Measurements from ENCODE around the gene MIER3.
"Not testable (repeated sequence)": the region's sequence is repeated elsewhere in the genome, so short reads cannot be mapped to it uniquely, and the experiment has no call there.

GRCh38 chr5:56979526-56979925 lies 27.6 kb upstream of the MIER3 start:
- TF ChIP-seq RUNX1 (IDR thresholded peaks at IDR 0.05; ENCODE audit: low read depth); POLR2H (tag; IDR thresholded peaks at IDR 0.05; ENCODE audit: low read depth); ZNF146 (CRISPR knock-in tag; IDR thresholded peaks at IDR 0.05; ENCODE audit: unreplicated experiment); SIN3A (IDR thresholded peaks at IDR 0.05; ENCODE audit: borderline replicate concordance in 2 of 2, control insufficient read depth in 1 of 2, low read depth in 2 of 2, low read length in 2 of 2); POLR2AphosphoS5 (IDR thresholded peaks at IDR 0.05; ENCODE audit: control insufficient read depth, insufficient read depth, low read depth, low read length): not testable (repeated sequence)
